ENCODE measurements around the gene BCAN. TPM values are rescaled to one million over a fixed set of nuclear protein-coding genes. Genes with fewer than 3 reads are reported as not detected.
A peak's percentile ranks its signal among the peaks of the same experiment; 100 is the strongest.
"Not testable (repeated sequence)": the region's sequence is repeated elsewhere in the genome, so short reads cannot be mapped to it uniquely, and the experiment has no call there.

BCAN gene
- total RNA-seq, 1 donor from 2014 or later, result 52.2 TPM

DNA sequence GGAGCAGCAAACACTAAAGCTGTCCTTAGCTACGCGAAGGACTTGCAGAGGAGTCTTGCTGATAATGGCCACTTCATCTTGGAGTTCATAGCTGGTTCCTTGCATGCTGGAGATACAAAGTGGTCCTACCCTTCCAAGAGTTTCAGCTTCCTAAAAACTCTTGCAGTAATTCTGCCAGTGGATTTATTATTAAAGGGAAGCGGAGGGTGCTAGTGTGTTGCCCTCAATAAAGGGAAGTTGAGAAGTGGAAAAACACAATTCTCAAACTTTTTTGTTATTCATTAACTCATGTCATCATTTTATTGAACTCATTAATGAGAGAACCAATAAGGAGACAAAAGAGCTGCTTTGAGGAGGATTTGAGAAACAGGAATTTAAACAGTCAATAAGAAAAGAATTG is 29.3 kb upstream of the BCAN start:
- DNase-seq (ENCODE audit: low spot score in 2 of 2), result no peak
- no peak for FAIRE-seq

DNA sequence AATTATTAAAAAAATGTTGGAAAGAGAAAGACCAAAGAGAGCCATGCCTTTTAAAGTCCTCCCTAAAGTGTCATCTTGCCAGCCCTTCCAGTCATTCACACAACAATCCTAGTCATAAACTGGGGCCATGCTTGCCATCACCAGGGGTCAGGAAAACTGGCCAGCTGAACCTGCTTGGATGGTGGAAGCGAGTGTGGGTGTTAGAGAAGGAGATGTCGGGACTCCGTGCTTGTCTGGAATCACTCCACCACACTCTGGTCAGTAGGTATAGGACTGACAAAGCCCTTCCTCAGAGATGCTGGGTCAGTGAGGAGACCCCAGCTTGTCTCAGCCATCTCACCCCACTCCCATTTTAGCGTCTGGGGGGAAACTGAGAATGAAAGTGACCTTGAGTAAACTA is 26.0 kb upstream of the BCAN start:
- no peak for FAIRE-seq

GRCh38 chr1:156616463-156616862 is 25.5 kb upstream of the BCAN start:
- FAIRE-seq, result no peak
- peak; percentile 46 to 61 for DNase-seq (ENCODE audit: low spot score in 2 of 2)

More for the DNA sequence above, 26.0 kb upstream of the BCAN start:
- DNase-seq (ENCODE audit: low spot score in 2 of 2), result no peak

GRCh38 chr1:156618853-156619581 is 22.9 kb upstream of the BCAN start, which contains the start of gene HAPLN2:
HAPLN2 (plus strand) TSS chr1:156619415; CDS start chr1:156623491, 4,076 bp downstream.
- FAIRE-seq (no peak), DNase-seq (ENCODE audit: low spot score in 2 of 2) (peak in 1 of 2 donors; percentile 47)

DNA sequence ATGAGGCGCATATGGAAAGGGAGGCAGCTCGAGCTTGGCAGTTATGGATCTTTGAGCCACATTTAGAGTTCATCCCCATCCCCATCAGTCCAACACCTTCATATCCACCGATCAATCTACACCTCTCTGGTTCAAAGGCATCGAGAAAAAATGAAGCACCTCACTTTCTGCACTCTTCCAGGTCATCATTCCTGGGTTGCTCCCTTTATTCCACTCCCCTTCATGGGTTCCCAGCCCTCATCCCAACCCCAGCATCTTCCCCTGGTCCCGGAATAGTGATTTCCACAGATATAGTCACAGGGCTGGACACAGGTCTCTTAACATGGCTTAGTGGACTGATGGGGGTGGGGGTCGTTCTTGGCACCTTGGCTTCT is 22.3 kb upstream of the BCAN start:
- FAIRE-seq (no peak), DNase-seq (ENCODE audit: low spot score in 2 of 2) (no peak)

GRCh38 chr1:156622581-156623297 is 19.2 kb upstream of the BCAN start:
- no peak for FAIRE-seq
- DNase-seq (ENCODE audit: low spot score in 2 of 2), result no peak

GRCh38 chr1:156623946-156624813 is 17.7 kb upstream of the BCAN start:
- DNase-seq (ENCODE audit: low spot score in 2 of 2) (peak in 1 of 2 donors; percentile 48), FAIRE-seq (no peak)

- FAIRE-seq, result no peak
- DNase-seq (ENCODE audit: low spot score in 2 of 2), result no peak
These were observed 17.0 kb upstream of the BCAN start for GRCh38 chr1:156624814-156625435.

- DNase-seq (ENCODE audit: low spot score in 2 of 2), result peak in 1 of 2 donors; percentile 56
- no peak for FAIRE-seq
These were observed 16.4 kb upstream of the BCAN start for GRCh38 chr1:156625436-156626078.

DNA sequence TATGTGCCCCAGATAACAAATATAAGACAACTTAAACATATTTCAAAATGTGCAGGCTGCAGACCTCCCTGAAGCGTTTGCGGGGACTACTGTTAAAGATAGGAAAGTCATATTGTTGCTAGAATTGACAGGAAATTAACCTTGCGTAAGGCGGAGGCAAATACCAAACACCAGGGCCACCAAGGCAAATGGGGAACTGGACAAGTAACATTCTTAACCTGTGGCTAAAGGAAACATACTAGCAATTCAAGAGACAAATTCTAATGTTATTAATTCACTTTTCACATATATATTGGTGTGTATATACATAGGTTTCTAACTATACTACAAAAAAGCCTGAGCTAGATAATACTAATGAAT is 15.9 kb upstream of the BCAN start:
- DNase-seq (ENCODE audit: low spot score in 2 of 2) (no peak), FAIRE-seq (no peak)

DNA sequence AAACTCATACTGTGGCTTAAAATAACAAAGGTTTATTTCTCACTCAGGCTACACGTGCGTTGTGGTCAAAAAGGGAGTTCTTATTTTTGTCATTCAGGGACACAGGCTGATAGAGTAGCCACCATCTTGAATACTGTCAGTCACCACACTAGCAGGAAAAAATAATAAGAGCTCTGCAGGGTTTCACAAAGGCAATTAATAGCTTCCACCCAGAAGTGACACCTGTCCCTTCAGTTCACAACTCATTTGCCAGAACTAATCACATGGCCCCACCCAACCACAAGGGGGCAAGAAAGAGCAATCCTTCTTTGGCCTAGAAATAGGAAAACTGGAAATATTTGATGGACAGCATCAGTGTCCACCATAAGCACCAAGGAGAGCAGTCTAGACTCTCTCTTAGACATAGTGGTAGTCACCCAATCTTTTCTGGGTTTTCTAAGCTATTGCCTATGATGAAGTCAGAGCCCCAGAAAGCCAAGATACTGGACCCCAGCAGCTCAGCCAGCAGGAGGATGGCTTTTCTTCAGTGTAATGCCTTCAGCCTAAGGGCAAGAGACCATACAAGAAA is 14.5 kb upstream of the BCAN start:
- FAIRE-seq, result no peak
- DNase-seq (ENCODE audit: low spot score in 2 of 2), result no peak

DNA sequence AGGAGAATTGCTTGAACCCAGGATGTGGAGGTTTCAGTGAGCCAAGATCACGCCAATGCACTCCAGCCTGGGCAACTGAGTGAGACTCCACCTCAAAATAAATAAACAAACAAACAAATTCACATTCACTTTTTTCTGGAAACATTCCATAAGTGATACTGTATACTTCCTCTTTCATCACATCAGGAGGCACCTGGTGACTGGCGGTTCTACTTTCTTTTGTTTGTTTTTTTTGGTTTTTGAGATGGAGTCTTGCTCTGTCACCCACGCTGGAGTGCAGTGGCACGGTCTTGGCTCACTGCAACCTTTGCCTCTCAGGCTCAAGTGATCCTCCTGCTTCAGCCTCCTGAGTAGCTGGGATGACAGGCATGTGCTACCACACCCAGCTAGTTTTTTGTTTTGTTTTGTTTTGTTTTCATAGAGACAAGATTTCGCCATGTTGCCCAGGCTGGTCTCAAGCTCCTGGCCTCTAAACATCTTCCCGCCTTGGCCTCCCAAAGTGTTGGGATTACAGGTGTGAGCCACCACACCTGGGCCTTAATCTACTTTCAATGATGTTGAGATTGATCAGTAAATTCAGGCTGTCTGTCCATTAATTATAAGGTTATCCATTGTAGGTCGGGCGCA is 12.0 kb upstream of the BCAN start:
- FAIRE-seq, result no peak
- no peak for DNase-seq (ENCODE audit: low spot score in 2 of 2)

GRCh38 chr1:156631152-156631551 is 10.8 kb upstream of the BCAN start:
- FAIRE-seq; DNase-seq (ENCODE audit: low spot score in 2 of 2): not testable (repeated sequence)

DNA sequence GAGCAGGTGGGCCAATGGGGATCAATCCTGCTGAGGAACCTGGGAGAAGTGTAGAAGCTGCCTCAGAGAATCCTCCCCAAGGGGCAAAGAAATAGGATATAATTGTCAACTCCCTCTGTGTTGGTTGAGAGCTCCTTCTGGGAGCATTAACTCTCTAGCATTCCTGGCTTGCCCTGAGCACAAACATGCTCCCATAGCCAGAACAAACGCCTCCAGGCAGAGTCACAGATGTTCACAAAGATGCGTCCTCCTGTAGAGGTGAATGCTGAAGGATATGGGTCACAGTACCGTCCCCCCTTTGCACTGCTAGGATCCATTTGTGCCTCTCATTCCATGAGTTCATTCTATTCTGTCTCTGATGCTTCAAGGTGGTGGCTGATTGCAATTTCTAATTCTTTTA is 9.6 kb upstream of the BCAN start:
- DNase-seq (ENCODE audit: low spot score in 2 of 2) (no peak), FAIRE-seq (no peak)

DNA sequence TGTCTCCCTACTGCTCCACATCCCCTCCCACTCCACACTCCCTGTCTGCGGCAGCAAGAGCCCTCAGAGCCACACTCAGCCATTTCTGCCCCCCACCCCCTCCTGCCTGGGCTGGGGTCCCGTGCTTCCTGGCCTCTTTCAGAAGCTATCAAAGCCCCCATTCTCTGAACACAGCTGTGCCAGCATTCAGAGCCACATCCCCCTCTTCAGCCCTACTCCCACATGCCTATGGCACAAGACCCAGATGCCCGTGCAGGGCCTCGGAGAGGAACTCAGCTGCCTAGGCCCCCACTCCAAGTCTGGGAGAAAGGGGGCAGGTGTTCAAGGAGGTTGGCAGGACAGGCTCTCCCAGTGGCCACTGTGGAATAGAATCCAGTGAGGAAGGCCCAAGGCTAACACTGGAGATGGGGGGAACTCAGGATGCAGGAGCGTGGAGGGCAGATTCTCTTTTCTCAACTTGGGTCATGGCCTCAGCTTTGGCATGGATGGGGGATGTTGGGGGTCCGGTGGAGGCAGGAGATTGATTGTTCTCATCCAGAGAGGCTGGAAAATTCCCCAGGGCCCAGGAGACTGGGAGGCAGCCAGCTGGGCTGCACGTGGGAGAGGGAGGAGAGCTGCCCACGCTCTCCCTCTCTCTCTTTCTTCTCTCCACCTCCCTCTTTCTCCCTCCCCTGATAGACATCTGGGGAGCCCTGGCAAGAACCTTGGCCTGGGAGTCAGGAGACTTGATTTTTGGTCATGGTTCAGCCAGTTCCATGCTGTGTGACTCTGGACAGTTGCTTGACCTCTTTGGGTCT is 3.5 kb upstream of the BCAN start:
- peak in 1 of 2 donors; percentile 22 for DNase-seq (ENCODE audit: low spot score in 2 of 2)
- FAIRE-seq, result no peak

- no peak for FAIRE-seq
- no peak for DNase-seq (ENCODE audit: low spot score in 2 of 2)
These were observed 2.3 kb upstream of the BCAN start for GRCh38 chr1:156639601-156640101.

GRCh38 chr1:156640842-156641706 is 843 bp upstream of the BCAN start:
- FAIRE-seq (no peak), DNase-seq (ENCODE audit: low spot score in 2 of 2) (no peak)
